A549 (cell line): Measurements from ENCODE around the gene CALU. TPM values are rescaled to one million over a fixed set of nuclear protein-coding genes. Genes with fewer than 3 reads are reported as not detected.

Source experiments
- ATAC-seq, 2 experiments: fragments of 200-7000 bp in 1 of 2; fragments of >200 bp in 1 of 2; cut with Nextera tagmentation in 1 of 2; cut with Tn5 transposase in 1 of 2; 3 replicates each; pipeline versions ENCODE4 v1.8.0 to v1.9.1; 2018 to 2020; ENCODE audit warnings: mild to moderate bottlenecking in 1 of 2, moderate library complexity in 1 of 2
- CTCF ChIA-PET: fragments of 300-600 bp; sonication (Branson Sonifier 250); formaldehyde crosslinking; extraction: SDS; loops from one replicate; lab custom pipeline; 2021; ENCODE audit warnings: antibody characterized with exemption, inconsistent platforms; lab: Yijun Ruan, JAX
- POLR2A ChIA-PET: fragments of 350-600 bp; formaldehyde crosslinking; extraction: SDS; loops from one replicate; lab custom pipeline; 2021; ENCODE audit warnings: antibody characterized with exemption, inconsistent platforms; lab: Yijun Ruan, JAX
- DNase-seq, 2 experiments: peaks; one replicate each; pipeline versions ENCODE4 v3.0.0 to v3.0.0-alpha.2; 2011 to 2016; ENCODE audit warnings: low read depth in 1 of 2, low spot score in 1 of 2
- FAIRE-seq: peaks from 2 replicates; lab custom pipeline; 2011; peaks lifted over from hg19 to GRCh38; lab: Jason Lieb, UNC
- H3K27ac ChIP-seq, 2 experiments: fragments of >200 bp; sonication (Bioruptor Twin); formaldehyde crosslinking; 3 replicates each; pipeline ENCODE4 v1.5.1; 2016 to 2017
- H3K4me1 ChIP-seq: fragments of >200 bp; sonication (Bioruptor Twin); formaldehyde crosslinking; 3 replicates; pipeline ENCODE4 v1.6.1; 2016
- H3K4me2 ChIP-seq: fragments of >200 bp; sonication (Bioruptor Twin); formaldehyde crosslinking; 3 replicates; pipeline ENCODE4 v1.6.1; 2016
- H3K4me3 ChIP-seq: fragments of >200 bp; sonication (Bioruptor Twin); formaldehyde crosslinking; 3 replicates; pipeline ENCODE4 v1.5.1; 2016
- H3K9me3 ChIP-seq: fragments of >200 bp; sonication (Bioruptor Twin); formaldehyde crosslinking; 3 replicates; pipeline ENCODE4 v1.6.1; 2016
- CBX8 ChIP-seq: fragments of 200-600 bp; sonication (generic); IDR thresholded peaks from 2 replicates; pipeline ENCODE4 v1.6.1; 2016
- CEBPB ChIP-seq, 2 experiments: fragments of >200 bp in 1 of 2; sonication (Bioruptor Twin) in 1 of 2; formaldehyde crosslinking in 1 of 2; IDR thresholded peaks; 2 replicates each; pipeline ENCODE4 v1.6.1; 2012 to 2016
- CHD4 ChIP-seq: fragments of 200-600 bp; sonication (generic); IDR thresholded peaks from 2 replicates; pipeline ENCODE4 v1.6.1; 2016; ENCODE audit warnings: antibody characterized with exemption, mild to moderate bottlenecking, borderline replicate concordance
- EP300 ChIP-seq, 2 experiments: fragments of >200 bp; sonication (Bioruptor Twin); formaldehyde crosslinking; IDR thresholded peaks; 2 replicates in 1 of 2; 3 replicates in 1 of 2; pipeline ENCODE4 v1.6.1; 2016 to 2017
- FOSL2 ChIP-seq, 2 experiments: fragments of 450-650 bp in 1 of 2; fragments of >200 bp in 1 of 2; sonication (Bioruptor Twin) in 1 of 2; formaldehyde crosslinking; IDR thresholded peaks; 2 replicates each; pipeline versions ENCODE4 v1.5.0 to v1.6.1; 2016 to 2020; ENCODE audit warnings: mild to moderate bottlenecking in 1 of 2, moderate library complexity in 1 of 2
- FOXS1 ChIP-seq: fragments of 250-450 bp; sonication (Bioruptor Pico); IDR thresholded peaks from 2 replicates; pipeline ENCODE4 v1.5.0; 2020; ENCODE audit warnings: mild to moderate bottlenecking, moderate library complexity
- HEYL ChIP-seq: fragments of 250-450 bp; sonication (Bioruptor Pico); IDR thresholded peaks from 2 replicates; pipeline ENCODE4 v1.8.0; 2021; ENCODE audit warnings: mild to moderate bottlenecking, moderate library complexity
- HMGXB4 ChIP-seq: fragments of 250-450 bp; sonication (Bioruptor Pico); IDR thresholded peaks from 2 replicates; pipeline ENCODE4 v1.5.0; 2021; ENCODE audit warnings: mild to moderate bottlenecking, moderate library complexity, borderline replicate concordance
- HOXA7 ChIP-seq: fragments of 250-450 bp; sonication (Bioruptor Pico); IDR thresholded peaks from 2 replicates; pipeline ENCODE4 v1.5.0; 2020; ENCODE audit warnings: mild to moderate bottlenecking, moderate library complexity
- HOXB13 ChIP-seq: fragments of 250-450 bp; sonication (Bioruptor Pico); IDR thresholded peaks from 2 replicates; pipeline ENCODE4 v1.5.0; 2020; ENCODE audit warnings: low read depth, mild to moderate bottlenecking, moderate library complexity
- KDM1A ChIP-seq: fragments of 200-600 bp; sonication (generic); IDR thresholded peaks from 2 replicates; pipeline ENCODE4 v1.6.1; 2016; ENCODE audit warnings: low read depth, mild to moderate bottlenecking
- MAFK ChIP-seq: fragments of 450-650 bp; IDR thresholded peaks from 2 replicates; pipeline ENCODE4 v1.6.1; 2014; ENCODE audit not compliant: partially characterized antibody
- NPAS2 ChIP-seq: fragments of 250-450 bp; sonication (Bioruptor Pico); IDR thresholded peaks from 2 replicates; pipeline ENCODE4 v1.8.0; 2022; ENCODE audit warnings: mild to moderate bottlenecking, moderate library complexity, borderline replicate concordance
- POLR2AphosphoS2 ChIP-seq: conservative IDR thresholded peaks from 2 replicates; pipeline ENCODE4 v1.6.1; 2012; ENCODE audit warnings: low read length, improper control_type of control experiment, inconsistent platforms
- RARB ChIP-seq: fragments of 250-450 bp; sonication (Bioruptor Pico); IDR thresholded peaks from 2 replicates; pipeline ENCODE4 v1.8.0; 2021; ENCODE audit warnings: mild to moderate bottlenecking, moderate library complexity
- RCOR1 ChIP-seq: fragments of 150-350 bp; IDR thresholded peaks from 2 replicates; pipeline ENCODE4 v1.6.1; 2014; ENCODE audit warnings: antibody characterized with exemption, low read length, low read depth
- REST ChIP-seq: fragments of 200-600 bp; sonication (generic); IDR thresholded peaks from 2 replicates; pipeline ENCODE4 v1.6.1; 2016; ENCODE audit warnings: antibody characterized with exemption, mild to moderate bottlenecking, moderate library complexity
- RFX5 ChIP-seq: fragments of 450-650 bp; IDR thresholded peaks from 2 replicates; pipeline ENCODE4 v1.7.1; 2014; ENCODE audit warnings: antibody characterized with exemption, mild to moderate bottlenecking, moderate library complexity
- RNF2 ChIP-seq: fragments of 200-600 bp; sonication (generic); IDR thresholded peaks from 2 replicates; pipeline ENCODE4 v1.6.1; 2016; ENCODE audit warnings: low read depth, mild to moderate bottlenecking, antibody characterized with exemption, moderate library complexity, borderline replicate concordance
- SMC3 ChIP-seq: fragments of >200 bp; sonication (Bioruptor Twin); formaldehyde crosslinking; IDR thresholded peaks from 3 replicates; pipeline ENCODE4 v1.6.1; 2018; ENCODE audit warnings: inconsistent platforms
- SREBF2 ChIP-seq: fragments of 450-650 bp; IDR thresholded peaks from 2 replicates; pipeline ENCODE4 v1.6.1; 2014; ENCODE audit warnings: mild to moderate bottlenecking, moderate library complexity
- TP53 ChIP-seq: fragments of 250-450 bp; sonication (Bioruptor Pico); IDR thresholded peaks from 2 replicates; pipeline ENCODE4 v1.5.0; 2021; ENCODE audit warnings: mild to moderate bottlenecking, moderate library complexity
- ZNF302 ChIP-seq: fragments of 250-450 bp; sonication (Bioruptor Pico); IDR thresholded peaks from 2 replicates; pipeline ENCODE4 v1.9.0; 2021; ENCODE audit warnings: inconsistent platforms, mild to moderate bottlenecking, moderate library complexity
- ZSCAN20 ChIP-seq: fragments of 250-450 bp; sonication (Bioruptor Pico); IDR thresholded peaks from 2 replicates; pipeline ENCODE4 v1.8.0; 2022; ENCODE audit warnings: mild to moderate bottlenecking, moderate library complexity
- WGBS: methylation state at CpG from one replicate; pipeline ENCODE4 v1.1.6; 2017; ENCODE audit errors: missing lambda C conversion rate; 5-methylcytosine and 5-hydroxymethylcytosine counted together
- polyA plus RNA-seq, 4 experiments: library from polyadenylated mRNA; depleted of rRNA in 3 of 4; stranded (reverse); fragments of >200 nt; fragmentation: RNase III in 1 of 4; extraction: RNeasy Plus Mini Kit Qiagen cat#74134 plus additional on column Dnase treatment in 1 of 4; gene quantifications; 2 replicates in 3 of 4; 3 replicates in 1 of 4; pipeline ENCODE4 v1.2.3, GENCODE V29; 2011 to 2017

Gene CALU
- polyA plus RNA-seq, 2 of the 4 experiments (the other 2 are of a cell fraction): 192 to 233 TPM

DNA sequence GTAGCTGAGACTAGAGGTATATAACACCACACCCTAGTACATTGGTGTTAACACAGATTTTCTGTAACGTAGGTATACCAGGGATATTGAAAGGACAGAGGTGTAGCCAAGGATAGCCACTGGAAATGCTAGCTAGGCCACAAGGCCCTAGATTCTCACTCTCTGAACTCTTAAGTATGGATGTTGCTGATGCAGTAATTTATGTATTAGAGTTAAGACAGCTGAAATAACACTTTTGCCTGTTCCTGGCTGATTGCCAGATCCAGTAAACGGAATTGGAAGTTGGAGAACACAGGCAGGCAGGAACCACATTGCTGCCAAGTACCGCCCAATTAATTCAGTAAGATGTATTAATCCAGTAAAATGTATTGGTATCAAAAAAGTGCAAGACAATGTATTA, 1.8 kb downstream of the CALU start:
- H3K4me2 ChIP-seq: peak overlapping the region; percentile 89
- peaks cover 46% of the 10 kb centered on the region for H3K4me1 ChIP-seq
- no peak overlapping the region for H3K27ac ChIP-seq
- ATAC-seq (no peak), DNase-seq (no peak), FAIRE-seq (no peak)
- CTCF ChIA-PET: interaction anchor here (0.6 to 1.7 kb wide), 4 partner anchors 11 to 140 kb away, joined by 3 to 4 read pairs (median 4); no protein-coding TSS in a partner anchor
- 67% methylated on average over 3 of the region's 3 CpGs for WGBS
- peak; percentile 9 for TF ChIP-seq MAFK
- TF ChIP-seq RARB (CRISPR knock-in tag): no peak
- no peak for TF ChIP-seq FOXS1 (CRISPR knock-in tag)
- TF ChIP-seq TP53 (CRISPR knock-in tag): no peak
- no peak for TF ChIP-seq HMGXB4 (CRISPR knock-in tag)
- no peak for TF ChIP-seq RNF2
- POLR2A ChIA-PET: no interaction called here
- H3K4me3 ChIP-seq: peak overlapping the region; percentile 81; the same call in 2 of the 3 replicates
- no peaks in the 10 kb centered on the region for H3K9me3 ChIP-seq

DNA sequence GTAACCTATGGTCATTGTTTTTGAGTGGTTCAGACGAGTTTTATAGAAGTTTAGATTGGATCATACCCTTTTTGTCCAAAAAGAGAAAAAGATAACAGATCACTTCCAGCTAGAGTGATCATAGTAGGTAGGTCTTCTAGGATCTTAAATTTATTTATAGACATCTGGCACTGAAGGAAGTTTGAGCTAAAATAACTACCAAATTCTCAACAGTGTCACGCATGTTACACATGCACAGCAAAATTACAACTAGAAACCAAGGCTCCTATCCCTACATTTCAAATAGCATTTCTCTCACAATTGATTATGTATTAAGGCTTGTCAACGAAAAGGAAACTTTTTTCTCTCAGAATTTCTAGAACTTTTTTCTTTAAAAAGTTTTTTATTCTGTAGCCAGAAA, 2.3 kb downstream of the CALU start:
- ChIA-PET CTCF (interaction anchor here (0.8 to 1.7 kb wide), 4 partner anchors 9 to 139 kb away, joined by 3 to 5 read pairs (median 4); no protein-coding TSS in a partner anchor), POLR2A (no interaction called here)
- WGBS: 81% methylated on average over 3 of the region's 3 CpGs
- no peak for FAIRE-seq
- no peak for ATAC-seq
- H3K9me3 ChIP-seq: no peaks in the 10 kb centered on the region
- no peak for DNase-seq
- H3K4me3 ChIP-seq: no peak overlapping the region
- no peak overlapping the region for H3K27ac ChIP-seq
- peaks cover 46% of the 10 kb centered on the region for H3K4me1 ChIP-seq
- TF ChIP-seq NPAS2 (CRISPR knock-in tag) (no peak), HEYL (CRISPR knock-in tag) (no peak), CHD4 (no peak), FOSL2 (IDR thresholded peaks at IDR 0.05) (no peak), FOSL2 (CRISPR knock-in tag; IDR thresholded peaks at IDR 0.05) (no peak), EP300 (IDR thresholded peaks at IDR 0.05) (no peak), ZNF302 (CRISPR knock-in tag) (no peak)
- peak overlapping the region; percentile 89 for H3K4me2 ChIP-seq

DNA sequence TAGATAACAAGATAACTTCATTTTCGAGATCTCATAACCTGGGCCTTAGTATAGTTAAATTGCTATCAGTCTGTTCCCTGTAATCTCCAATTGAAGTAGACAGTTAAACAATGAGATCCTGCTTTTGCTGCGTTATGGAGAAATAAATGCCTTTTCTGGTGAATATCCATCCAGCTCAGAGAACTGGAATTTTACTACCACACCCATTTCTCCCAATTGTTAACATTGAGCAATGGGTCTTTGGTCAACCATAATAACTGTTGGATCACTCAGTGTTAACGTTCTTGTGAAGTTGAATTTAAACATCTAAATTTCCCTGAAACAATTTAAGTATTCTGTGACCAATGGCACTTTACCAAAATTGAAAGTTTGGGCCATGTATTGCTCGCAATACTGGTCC, 3.0 kb downstream of the CALU start:
- Histone ChIP-seq H3K9me3 (no peaks in the 10 kb centered on the region), H3K4me3 (no peak overlapping the region), H3K4me2 (peak overlapping the region; percentile 89), H3K27ac (no peak overlapping the region), H3K4me1 (peaks cover 48% of the 10 kb centered on the region)
- CTCF ChIA-PET: interaction anchor here (0.8 to 1.3 kb wide), 3 partner anchors 10 to 138 kb away, joined by 3 to 5 read pairs (median 4); no protein-coding TSS in a partner anchor
- no peak for ATAC-seq
- POLR2A ChIA-PET: no interaction called here
- 47% methylated on average over 4 of the region's 4 CpGs for WGBS
- DNase-seq: no peak
- no peak for FAIRE-seq
- no peak for TF ChIP-seq HOXA7 (CRISPR knock-in tag)
- no peak for TF ChIP-seq ZSCAN20 (CRISPR knock-in tag)
- no peak for TF ChIP-seq SMC3
- 0 out of 4 replicates have a peak, but pooled peaks have one; percentile 19 to 23 for TF ChIP-seq CEBPB (IDR thresholded peaks at IDR 0.05)
- TF ChIP-seq RFX5: no peak

DNA sequence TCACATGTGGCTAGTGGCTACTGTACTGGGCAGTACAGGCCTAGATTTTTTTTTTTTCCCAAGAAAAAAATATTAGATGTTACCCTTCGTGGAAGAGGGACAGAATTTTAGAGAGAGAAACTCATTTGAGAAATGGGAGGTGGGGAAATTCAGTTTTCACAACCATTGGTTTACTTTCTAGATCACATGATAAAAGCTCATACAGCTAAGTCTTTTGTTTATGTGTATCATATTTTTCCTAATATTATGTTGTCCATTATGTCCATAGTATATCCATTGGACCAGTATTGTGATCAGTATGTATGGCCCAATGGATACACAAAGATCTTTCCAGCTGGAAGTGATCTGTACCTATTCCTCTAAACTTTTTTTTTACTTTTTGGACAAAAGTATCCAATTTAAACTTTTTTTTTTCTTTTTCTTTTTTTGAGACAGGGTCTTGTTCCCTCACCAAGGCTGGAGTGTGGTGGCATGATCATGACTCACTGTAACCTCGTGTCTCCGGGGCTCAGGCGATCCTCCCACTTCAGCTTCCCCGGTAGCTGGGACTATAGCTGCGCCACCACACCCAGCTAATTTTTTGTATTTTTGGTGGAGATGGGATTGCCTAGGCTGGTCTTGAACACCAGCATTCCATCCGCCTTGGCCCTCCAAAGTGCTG, 4.1 kb downstream of the CALU start:
- no peak for FAIRE-seq
- no peak overlapping the region; the same call in 2 of the 3 replicates for H3K4me2 ChIP-seq
- no peaks in the 10 kb centered on the region for H3K9me3 ChIP-seq
- H3K4me1 ChIP-seq: peaks cover 45% of the 10 kb centered on the region
- CTCF ChIA-PET: interaction anchor here (0.9 kb wide), 1 partner anchor 137 kb away, joined by 3 read pairs; no protein-coding TSS in a partner anchor
- POLR2A ChIA-PET: interaction anchor here (0.7 to 1.8 kb wide), 2 partner anchors 12 to 157 kb away, joined by 3 to 4 read pairs; no protein-coding TSS in a partner anchor
- no peak overlapping the region for H3K4me3 ChIP-seq
- ATAC-seq: no peak
- no peak for DNase-seq
- no peak overlapping the region for H3K27ac ChIP-seq
- WGBS: 94% methylated on average over 7 of the region's 7 CpGs
- TF ChIP-seq CBX8 (no peak), ZSCAN20 (CRISPR knock-in tag) (no peak), FOXS1 (CRISPR knock-in tag) (no peak), EP300 (IDR thresholded peaks at IDR 0.05) (no peak), SREBF2 (no peak), RCOR1 (no peak), KDM1A (no peak), RARB (CRISPR knock-in tag) (no peak), POLR2AphosphoS2 (no peak), REST (no peak), HOXB13 (CRISPR knock-in tag) (no peak)
